DMS53 treated with DMSO at 0.1 percent for 48 hours (cell line): ENCODE results near the gene TTF2.
A peak's percentile ranks its signal among the peaks of the same experiment; 100 is the strongest.
"Not testable (repeated sequence)": the region's sequence is repeated elsewhere in the genome, so short reads cannot be mapped to it uniquely, and the experiment has no call there.

Experiments used
- DNase-seq: peaks from one replicate; lab custom pipeline; 2025; ENCODE audit not compliant: unreplicated experiment; lab: John Stamatoyannopoulos, UW

The TTF2 gene

DNA sequence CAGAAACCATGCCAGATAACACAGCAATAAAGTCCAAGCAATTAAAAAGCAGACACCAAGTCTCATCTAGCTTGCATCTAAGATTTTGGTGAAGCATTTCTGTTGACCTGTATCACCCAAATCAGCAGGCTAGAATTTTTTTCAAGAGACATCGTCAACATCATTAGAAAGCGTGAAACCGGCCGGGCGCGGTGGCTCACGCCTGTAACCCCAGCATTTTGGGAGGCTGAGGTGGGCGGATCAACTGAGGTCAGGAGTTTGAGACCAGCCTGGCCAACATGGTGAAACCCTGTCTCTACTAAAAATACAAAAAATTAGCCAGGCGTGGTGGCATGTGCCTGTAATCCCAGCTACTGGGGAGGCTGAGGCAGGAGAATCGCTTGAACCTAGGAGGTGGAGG is 59.0 kb downstream of the TTF2 start:
- not testable (repeated sequence) for DNase-seq

DNA sequence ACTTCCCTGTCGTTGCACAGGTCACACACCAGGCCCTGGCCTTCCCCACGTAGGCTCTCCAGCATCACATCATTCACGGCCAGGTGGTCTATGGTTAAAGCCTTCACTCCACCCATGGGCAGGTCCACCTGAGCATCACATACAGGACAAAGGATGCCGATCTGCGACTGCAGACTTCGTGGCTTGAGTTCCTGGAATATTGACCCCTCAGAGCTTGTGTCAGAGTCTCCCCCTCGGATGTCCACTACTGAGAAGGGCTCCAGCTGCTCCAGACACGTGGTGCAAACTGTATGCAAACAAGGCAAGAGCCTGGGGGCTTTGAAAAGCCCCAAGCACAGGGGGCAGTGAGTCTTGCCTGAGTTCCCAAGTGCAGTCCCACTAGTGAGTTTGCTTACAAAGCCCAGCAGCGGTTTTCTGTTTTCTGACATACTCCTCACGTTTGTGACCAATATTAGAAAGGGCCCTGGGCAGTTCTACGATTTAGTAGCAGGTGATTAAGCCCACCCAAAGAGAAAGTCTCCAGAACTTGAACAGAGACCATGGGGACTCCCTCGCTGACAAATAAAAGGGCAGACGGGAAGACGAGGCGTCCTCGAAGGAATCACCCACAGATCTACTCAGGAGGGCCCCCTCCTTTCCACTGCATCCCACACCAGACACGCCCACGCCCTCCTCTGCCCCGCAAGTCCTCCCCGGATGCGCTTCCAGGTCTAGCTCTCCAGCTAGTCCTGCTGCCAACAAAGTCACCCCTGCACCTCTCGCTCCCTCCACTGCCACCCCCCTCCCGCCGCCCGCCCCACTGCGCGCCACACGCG is 60.9 kb downstream of the TTF2 start:
- DNase-seq: no peak

DNA sequence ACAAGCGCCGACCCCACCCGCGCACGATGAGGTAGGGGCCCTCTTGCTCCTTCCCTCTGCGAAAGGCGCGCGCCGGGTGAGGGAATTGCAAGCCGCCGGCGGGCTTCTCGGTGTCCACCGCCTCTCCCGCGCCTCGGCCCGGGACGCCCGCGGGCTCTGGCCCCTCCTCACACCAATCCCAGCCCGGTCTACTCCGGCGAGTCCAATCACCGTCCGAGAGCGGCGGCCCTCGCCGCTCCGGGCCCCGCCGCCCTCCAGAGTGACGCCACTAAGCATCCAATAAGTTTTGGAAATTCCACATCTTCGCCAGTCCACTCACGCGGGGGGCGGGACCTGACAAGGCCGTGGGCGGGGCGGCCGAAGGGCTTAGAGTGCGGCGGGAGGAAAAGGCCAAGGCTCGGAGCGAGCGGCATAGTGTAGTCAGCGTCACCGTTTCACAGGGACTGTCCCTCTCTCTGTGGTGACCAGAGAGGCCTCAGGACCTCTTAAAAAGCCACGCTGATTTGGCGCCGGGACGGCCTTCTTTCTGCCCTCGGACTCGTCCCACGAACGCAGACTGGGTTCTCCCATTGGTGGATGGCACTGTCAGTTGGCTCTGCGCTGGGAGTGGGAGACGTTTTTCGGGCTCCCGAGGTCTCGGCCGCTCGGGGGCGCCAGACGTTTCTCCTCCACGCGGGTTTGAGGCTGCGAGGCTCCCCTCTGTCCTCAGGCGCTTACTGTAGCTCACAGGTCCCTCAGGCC is 61.6 kb downstream of the TTF2 start, which contains the start of gene TRIM45:
Gene TRIM45 (minus strand): TSS at position 161 of the 741 bp plus-strand sequence. CDS start 548 bp downstream, outside the sequence.
- peak; percentile 69 for DNase-seq

DNA sequence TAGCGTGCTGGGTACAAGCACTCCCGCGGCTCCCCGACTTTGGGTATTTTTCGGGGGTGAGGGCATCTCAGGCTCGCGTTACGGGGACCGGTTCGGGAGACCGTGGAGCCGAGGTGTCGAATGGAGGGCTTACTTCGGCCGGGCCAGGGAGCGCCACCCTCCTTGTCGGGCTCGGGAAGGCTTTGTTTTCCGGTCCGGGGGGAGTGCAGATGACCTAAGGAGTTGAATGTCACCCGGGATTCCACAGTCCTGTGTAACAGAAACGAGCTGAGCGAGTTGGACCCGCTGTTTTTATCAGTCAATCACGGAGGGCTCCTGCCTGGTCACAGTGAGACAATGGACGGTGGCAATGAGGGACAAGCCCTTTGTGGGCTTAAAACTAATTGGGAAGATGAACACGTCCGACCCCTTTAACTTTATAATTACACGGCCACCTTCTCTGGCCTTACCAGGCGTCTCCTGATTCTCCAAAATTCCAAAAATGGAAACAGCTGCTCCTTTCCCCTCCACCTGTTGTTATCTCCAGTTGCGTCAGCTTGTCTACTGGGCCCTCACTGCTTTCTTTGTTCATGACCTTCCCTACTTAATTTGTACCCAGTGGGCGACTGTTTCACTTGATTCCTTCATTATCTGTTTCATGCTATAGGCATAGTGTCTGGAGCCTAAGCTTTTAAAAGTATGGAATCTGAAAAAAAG is 62.4 kb downstream of the TTF2 start:
- DNase-seq: no peak

DNA sequence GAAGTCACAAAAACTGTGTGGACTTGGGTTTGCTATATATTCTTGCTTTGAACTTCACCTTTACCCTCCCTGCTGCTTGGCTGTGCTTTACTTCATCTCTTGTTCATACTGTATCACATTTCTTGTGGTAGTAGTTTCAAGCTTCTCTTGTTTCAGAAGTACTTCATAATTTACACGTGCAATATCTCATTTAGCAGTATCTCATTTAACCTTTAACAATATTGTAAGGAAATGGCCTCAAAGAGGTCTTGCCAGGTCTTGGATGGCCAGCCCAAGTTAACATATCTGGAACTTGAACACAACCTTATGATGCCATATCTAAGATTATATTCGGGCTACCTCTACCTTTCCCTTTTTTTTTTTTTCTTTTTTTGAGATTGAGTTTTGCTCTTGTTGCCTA is 63.1 kb downstream of the TTF2 start:
- no peak for DNase-seq

DNA sequence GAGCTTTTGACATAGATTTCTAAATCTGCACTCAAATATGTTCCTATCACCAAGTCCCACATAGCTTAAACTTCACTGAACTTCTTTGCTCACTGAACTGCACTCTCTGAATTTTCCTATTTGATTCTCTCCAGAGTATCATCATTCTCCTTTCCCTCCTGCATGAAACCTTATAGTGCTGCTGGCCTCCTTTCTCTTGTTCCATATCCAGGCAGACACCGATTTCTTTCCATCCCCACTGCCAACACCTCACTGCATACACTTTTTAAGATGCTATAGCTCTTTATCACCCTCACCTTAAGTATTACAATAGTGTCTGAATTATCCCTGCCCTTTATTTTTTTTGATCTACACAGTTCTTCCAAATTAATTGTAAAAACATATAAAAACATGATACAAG is 64.5 kb downstream of the TTF2 start:
- no peak for DNase-seq

DNA sequence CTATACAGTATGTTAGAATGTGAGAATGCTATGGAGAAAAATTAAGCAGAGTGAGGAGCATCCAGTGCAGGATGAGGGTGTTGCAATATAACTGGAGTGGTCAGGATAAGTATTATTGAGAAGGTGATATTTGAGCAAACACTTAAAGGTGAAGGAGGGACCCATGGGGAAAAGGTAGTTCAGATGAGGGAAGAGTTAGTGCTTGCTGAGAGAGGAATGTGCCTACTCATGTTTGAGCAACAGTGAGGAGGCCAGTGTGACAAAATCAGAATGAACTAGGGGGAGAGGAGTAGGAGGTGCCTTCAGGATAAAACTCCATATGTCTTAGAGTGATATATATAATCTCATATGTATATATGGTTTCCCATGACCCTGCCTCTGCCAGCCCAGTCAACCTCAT is 67.7 kb downstream of the TTF2 start:
- DNase-seq: no peak

DNA sequence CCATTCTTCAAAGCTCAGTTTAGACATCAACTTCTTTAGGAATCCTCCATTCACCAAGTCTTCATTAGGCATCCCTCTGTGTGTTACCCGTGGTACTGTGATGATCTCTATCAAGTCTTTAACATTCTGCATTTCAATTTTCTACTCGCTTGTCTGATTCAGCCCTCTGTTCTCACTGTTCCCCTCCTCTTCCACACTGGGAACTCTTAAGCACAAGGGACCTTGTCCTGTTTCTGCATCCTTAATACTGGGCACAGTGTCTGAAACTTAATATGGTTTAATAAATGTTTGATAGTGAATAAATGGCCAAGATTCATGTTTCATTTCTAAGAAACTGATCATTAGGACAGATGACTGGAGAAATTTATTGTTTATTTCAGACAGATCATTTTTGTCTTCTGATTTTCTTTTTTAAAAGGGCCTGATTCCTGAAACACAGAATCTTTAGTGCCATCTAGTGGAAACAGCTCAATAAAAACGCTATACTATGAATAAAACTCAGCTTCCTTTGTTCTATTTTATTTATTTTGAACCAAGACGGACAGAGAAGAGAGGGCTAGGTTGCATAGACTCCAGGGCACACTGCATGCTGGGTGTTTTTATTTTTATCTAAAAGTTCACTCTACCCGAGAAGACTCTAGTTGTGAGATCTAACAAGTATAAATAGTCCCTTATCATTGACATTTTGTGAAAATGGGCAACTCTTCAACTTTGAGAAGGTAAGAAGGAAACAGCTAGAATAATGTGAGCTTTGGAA is 68.4 kb downstream of the TTF2 start:
- peak; percentile 6 for DNase-seq

DNA sequence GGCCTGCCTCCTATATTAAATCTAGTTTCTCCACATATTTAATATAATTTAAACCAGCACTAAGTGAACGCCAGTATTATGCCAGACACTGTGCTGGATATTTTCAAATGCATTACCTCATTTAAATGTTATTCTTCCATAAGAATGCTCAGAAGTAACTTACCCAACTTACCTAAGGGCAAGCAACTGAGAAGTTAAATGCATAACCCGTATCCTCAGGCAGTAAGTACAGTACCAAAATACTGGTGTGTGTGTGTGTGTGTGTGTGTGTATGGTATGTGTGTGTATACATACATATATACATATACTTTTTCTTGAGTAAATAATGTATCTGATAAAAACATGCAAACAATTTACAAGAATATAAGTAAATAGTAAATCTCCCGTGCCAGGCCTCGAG is 70.4 kb downstream of the TTF2 start:
- no peak for DNase-seq

DNA sequence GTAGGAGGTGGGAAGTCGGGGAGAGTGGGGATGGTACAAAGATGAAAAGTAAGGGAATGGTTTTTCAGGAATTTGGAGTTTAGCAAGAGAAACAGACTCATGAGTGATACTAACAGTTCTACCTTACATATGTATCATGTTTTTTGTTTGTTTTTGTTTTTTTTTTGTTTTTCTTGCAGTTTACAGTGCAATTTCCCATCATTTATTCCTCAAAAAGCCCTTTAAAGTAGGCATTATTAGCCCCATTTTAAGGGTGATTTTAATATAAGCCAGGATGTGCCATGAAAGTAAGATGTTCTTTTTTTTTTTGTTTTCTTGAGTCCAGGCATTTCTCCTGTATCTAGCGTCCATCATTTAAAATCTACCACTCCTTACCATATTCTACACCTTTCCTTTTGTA is 75.2 kb downstream of the TTF2 start:
- no peak for DNase-seq

DNA sequence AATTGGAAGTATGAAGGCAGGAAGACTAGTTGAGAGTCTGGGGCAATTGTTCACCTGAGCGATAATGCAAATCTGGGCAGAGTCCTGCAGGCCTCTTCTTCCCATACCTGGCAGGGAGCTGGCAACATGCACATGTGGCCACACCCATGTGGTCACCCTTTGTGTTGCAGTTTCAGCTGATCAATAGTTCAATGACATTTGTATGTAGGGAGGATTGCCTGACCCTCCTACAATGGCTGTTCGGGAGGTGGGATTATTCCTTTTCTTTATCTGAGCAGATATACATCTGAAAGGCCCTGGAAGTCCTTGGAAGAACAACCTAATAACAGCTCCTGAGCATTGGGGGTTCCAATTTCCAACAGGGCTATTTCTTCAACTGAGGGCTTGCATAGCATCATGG is 76.6 kb downstream of the TTF2 start:
- no peak for DNase-seq

DNA sequence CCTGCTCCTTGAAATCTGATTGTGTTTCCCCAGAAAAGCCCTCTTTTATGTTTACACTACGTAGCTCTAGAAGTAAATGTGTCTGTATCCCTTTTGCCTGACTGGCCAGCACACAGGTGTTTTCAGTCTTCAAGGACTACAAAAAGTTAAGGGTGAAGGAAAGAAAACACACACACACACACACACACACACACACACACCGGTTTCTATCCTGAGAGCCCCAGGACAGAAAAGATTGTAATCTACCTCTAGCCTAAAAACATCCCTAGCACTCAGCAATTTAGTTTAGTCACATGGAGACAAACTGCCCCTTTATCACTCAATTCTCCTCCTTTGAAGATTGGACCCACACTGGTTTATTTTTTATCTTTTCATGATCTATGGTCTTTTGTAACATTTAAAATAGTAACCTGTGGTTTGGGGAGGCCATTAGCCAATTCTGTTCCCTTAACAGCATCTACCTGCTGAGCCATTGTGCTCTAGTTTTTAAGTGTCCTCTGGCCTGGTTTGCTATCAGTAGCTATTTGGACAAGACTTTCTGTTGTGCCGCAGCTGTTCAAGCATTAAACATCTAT is 77.2 kb downstream of the TTF2 start:
- no peak for DNase-seq

DNA sequence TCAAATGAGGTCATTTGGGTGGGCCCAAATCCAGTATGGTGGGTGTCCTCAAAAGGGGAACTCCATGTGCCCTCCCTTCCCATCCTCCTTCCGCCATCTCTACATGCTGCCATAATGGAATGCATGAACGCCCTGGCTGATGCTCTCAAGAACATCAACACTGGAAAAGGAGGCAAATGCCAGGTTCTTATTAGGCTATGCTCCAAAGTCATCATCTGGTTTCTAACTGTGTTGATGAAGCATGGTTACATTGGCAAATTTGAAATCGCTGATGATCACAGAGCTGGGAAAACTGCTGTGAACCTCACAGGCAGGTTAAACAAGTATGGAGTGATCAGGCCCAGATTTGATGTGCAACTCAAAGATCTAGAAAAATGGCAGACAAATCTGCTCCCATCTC is 78.0 kb downstream of the TTF2 start:
- no peak for DNase-seq

DNA sequence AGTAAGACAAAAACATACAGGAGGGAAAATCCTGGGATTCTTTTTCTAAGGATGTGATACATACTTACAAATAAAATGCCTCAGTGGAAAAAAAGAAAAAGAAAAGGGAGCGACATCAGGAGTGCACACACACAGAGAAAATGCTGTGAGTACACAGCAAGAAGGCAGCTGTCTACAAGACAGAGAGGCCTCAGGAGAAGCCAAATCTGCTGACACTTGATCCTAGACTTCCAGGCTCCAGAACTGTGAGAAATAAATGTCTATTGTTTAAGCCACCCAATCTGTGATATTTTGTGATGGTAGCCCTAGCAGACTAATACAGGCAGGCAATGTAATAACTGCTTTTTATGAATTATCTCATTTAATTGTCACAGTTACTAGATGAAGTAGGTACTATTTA is 78.4 kb downstream of the TTF2 start:
- no peak for DNase-seq

DNA sequence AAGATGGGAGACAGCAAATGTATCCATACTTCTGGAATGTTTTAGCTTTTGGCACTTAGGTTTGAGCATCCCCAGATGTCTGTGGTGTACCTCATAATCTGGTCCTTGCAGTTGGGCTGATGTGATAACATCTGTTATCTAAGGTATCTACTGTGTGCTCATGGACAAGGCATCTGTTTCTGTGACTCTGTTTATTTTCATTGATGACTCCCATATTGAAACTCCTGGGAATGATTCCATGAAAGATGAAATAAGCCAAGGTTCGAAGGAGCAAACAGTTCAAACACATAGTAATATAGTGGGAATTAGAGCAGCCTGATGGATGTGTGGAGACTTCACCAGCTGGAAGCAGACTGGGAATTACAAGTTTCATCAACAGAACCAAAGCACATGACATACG is 82.1 kb downstream of the TTF2 start:
- no peak for DNase-seq

DNA sequence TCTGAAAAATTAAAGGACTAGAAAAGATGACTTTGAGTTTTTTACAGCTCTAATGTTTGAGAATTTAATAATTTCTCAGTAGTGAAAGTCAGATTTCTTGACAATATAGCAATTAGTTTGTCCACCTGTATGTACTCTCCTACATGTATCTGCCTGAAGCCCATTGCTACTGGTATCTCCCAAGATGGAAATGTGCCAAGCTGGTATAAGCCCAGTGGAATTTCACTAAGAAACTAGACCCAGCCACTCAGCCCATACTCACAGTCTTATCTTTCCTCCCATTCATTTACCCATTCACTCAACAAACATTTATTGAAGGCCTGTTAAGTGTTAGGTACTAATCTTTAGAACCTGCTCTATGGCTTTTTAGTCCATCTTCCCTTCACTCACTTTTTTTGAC is 83.0 kb downstream of the TTF2 start:
- no peak for DNase-seq

DNA sequence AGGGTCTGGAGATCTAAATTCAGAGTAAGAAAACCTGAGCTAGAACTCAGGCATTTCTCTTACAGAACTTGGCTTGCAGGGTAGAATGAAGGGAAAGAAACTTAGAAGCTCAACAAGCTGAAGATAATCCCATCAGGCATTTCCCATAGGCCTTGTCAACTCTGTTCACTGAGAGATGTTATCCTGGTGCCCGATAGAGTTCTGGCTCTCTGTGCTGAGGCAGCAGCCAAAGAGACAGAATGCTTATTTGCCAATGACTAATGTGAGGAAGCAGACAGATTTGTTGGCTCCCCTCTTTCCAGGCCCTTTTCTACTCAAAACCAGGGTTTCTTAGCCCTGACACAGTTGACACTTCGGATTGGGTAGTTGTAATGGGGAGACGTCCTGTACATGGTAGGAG is 83.7 kb downstream of the TTF2 start:
- no peak for DNase-seq

DNA sequence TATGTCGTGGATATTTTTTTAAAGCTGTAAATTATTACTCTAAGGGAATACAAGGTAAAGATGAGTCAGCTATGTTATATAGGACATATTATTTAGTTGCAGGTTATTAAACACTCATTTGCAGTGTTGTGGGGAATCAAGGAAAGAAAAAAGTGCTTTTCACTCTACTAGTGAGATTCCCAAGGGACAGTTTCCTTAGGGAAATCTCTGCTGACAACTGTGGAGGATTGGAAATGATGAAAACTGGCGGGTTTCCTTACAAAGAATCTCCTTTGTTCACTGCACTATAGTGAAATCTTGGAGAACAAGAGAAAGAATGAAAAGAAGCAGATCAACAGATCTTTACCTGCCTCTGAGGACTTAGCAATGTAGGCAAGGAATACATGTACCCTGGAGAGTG is 85.9 kb downstream of the TTF2 start:
- no peak for DNase-seq

DNA sequence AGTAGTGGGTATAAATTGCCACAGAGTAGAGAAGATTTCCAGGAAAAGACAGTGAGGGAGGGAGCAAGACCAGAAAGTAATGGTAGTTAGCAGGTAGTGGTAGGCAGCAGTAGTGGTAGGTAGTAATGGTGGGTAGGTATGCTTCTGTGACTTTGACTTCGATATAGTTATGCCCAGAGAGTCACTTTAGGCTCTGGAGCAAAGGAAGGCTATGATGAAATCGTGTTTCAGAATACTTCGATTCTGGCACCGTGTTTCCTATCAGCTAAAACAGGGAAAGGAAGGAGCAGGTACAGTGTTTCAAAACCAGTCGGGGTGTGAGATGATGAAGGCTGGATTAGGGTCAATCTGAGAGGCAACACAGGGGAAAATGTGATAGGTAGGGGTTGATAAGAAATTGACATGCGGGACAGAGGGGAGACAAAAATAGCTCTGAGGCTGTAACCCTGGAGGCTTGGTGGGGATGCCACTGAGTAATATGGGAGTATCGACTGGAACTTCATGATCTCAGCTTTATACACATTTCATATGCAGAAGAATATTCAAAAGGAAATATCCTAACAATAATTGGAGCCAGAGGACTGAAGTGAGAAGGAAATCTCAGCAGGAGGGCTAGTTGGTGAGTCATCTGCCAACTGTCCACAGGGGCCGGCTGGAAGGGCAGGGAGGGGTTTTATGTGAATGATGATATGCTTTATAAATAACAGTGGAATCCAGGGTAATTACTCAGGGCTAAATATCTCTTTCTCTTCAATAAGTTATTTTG is 86.6 kb downstream of the TTF2 start:
- peak; percentile 0 for DNase-seq

DNA sequence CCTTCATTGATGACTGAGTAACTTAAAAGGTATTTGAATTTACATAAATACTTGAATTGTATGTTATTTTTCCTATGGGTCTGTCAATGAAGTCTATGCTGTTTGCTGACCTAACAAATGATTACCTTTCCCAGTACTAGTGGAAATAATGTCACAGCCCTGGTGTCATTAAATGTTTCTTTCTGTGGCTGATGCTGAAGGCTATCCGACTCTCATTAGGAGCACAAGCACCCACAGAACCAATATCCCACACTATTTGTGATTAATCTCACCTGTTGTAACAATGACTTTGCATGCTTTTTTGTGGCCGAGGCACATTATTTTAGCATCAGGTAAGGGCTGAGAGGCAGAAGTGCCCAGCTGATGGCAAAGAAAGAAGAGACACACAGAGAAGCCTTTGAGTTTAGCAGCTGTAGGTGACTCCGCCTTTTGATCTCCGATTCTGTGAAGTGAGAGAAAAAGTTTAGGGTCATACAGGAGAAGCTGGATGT is 87.3 kb downstream of the TTF2 start:
- DNase-seq: no peak
